CD4-positive, alpha-beta T cell treated with Interleukin-4 for 1 hour (primary cell): ENCODE results near the gene LCE2A.

Experiments
- DNase-seq, 2 donors: peaks; one replicate each; pipeline ENCODE4 v3.0.0-alpha.2; 2020 to 2022

The LCE2A gene

DNA sequence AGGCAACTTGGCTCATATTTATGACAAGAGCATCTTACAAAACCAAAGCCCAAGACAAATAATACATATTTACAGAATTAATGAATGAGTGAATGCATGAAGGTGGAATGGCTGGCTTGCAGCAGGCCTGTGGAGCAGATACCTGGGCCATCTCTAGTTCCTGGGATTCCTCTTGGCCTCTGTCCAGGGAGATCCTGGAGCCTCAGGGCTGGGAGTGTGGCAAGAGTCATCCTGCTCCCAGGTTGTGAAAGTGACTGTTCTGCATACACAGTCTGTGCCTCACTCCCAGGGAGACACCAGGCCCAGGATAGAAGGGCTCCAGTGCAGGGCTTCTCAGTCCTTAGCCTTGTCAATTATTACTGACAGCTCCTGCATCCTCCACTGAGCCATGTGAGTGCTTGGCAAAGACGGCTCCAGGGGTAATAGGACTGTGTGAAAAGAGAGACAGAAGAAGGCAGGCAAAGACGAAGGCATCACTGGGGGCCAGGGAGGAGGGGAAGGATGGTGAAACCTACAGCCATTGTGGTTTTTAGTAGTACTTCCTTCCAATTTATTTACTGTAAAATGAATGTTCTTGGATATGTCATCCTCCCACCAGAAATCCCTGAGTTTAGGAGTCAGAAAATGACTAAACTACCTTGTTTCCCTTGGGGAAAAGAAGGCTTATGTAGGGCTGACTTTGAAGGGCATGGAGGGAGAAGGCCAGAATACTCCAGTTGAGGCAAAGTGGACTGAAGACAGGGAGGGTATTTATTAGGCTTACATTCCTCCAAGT lies 45.4 kb downstream of the LCE2A start:
- DNase-seq, result no peak

DNA sequence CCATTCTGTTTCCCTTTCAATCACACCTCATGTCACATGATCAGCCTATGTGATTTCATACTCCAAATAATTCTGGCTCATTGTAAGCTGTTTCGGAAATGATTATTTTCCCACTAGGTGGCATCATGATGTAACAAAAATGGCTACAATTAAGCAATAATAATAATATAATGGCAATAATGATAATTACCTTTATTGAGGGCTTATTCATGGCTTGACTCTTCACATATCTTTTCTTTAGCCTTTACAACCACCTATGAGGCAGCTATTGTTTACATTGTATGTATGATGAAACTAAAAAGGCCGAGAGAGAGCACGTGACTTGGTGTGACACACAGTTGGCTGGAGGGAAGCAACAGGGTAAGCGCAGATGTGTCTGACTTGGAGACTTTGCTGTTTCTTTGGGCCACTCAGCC lies 47.2 kb downstream of the LCE2A start:
- no peak for DNase-seq

DNA sequence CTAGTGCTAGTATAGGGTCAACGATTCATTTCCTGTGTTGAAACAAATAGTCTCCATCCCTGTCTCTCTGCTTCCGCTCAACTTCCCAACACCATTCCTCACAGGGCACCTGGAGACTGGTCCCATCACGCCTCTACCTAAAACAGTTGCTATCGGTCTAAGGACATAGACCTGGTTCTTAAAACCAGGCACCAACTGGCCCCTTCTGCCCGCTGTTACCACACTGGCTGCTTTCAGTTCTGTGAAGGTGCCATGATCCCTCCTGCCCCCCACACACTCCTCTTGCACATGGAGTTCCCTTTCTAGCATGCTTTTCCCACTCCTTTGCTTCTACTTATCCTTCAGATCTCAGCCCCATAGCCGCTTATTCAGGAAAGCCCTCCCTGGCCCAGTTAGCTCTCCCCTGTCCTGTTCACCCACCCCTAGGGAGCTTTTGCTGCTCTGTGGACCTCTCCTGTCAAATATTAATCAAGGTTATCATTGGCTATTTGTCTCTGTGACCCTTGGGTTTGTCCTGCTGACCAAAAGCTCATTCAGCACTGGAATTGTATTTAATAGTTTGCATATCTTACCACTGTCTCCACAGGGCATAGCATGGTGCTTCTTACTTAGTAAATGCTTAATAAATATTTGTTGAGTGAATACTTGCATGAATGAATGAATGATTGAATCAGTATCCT lies 47.8 kb downstream of the LCE2A start:
- no peak for DNase-seq

DNA sequence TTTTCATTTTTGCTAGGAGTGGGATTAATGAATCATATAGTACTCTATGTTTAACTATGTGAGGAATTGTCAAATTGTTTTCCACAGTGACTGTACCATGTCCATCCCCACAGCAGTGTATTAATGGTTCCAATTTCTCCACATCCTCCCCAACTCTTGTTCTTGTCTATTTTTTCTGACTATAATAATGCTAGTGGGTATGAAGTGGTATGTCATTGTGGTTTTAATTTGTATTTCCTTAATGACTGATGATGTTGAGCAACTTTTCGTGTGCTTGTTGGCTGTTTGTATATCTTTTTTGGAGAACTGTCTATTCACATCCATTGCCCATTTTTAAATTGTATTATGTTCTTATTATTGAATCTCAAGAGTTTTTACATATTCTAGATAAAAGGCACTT lies 49.7 kb downstream of the LCE2A start:
- DNase-seq, result no peak
